HepG2 (cell line): ENCODE data around the gene PDP2. TPM values are rescaled to one million over a fixed set of nuclear protein-coding genes. Genes with fewer than 3 reads are reported as not detected.

Source experiments
- EEA1 ChIP-seq: sonication (generic); formaldehyde crosslinking; IDR thresholded peaks from 2 replicates; pipeline ENCODE4 v1.5.1; 2020; ENCODE audit warnings: mild to moderate bottlenecking, missing genetic modification reagents, borderline replicate concordance
- ETV6 ChIP-seq: sonication (generic); formaldehyde crosslinking; conservative IDR thresholded peaks from 2 replicates; pipeline ENCODE4 v1.4.0; 2020; ENCODE audit warnings: missing genetic modification reagents
- MYNN ChIP-seq: sonication (generic); formaldehyde crosslinking; IDR thresholded peaks from 2 replicates; pipeline ENCODE4 v1.4.0; 2020; ENCODE audit warnings: mild to moderate bottlenecking, low read depth, missing genetic modification reagents
- RBAK ChIP-seq: sonication (generic); formaldehyde crosslinking; IDR thresholded peaks from 2 replicates; pipeline ENCODE4 v1.5.1; 2020; ENCODE audit warnings: mild to moderate bottlenecking, missing genetic modification reagents
- RFX5 ChIP-seq: IDR thresholded peaks from 2 replicates; pipeline ENCODE4 v1.6.1; 2011; ENCODE audit warnings: low read depth, low read length, improper control_type of control experiment
- RNF2 ChIP-seq: fragments of 450-650 bp; conservative IDR thresholded peaks from 2 replicates; pipeline ENCODE4 v1.6.1; 2016; ENCODE audit warnings: low read depth
- SMAD9 ChIP-seq: sonication (generic); formaldehyde crosslinking; IDR thresholded peaks from 2 replicates; pipeline ENCODE4 v1.5.1; 2020; ENCODE audit warnings: mild to moderate bottlenecking, missing genetic modification reagents
- TEAD3 ChIP-seq: optimal IDR thresholded peaks from 2 replicates; pipeline ENCODE3; 2016; ENCODE audit warnings: borderline replicate concordance
- U2AF1 ChIP-seq: fragments of 200-400 bp; formaldehyde crosslinking; optimal IDR thresholded peaks from 2 replicates; pipeline ENCODE3; 2017; ENCODE audit warnings: mild to moderate bottlenecking, low read depth, low read length
- ZMAT3 ChIP-seq: sonication (generic); formaldehyde crosslinking; conservative IDR thresholded peaks from 2 replicates; pipeline ENCODE4 v1.7.0; 2021; ENCODE audit warnings: missing genetic modification reagents
- ZNF225 ChIP-seq: sonication (generic); formaldehyde crosslinking; IDR thresholded peaks from 2 replicates; pipeline ENCODE4 v1.4.0; 2020; ENCODE audit warnings: mild to moderate bottlenecking, missing genetic modification reagents
- ZNF335 ChIP-seq: sonication (generic); formaldehyde crosslinking; IDR thresholded peaks from 2 replicates; pipeline ENCODE4 v1.4.0; 2020; ENCODE audit warnings: missing genetic modification reagents
- ZNF354B ChIP-seq: sonication (generic); formaldehyde crosslinking; IDR thresholded peaks from 2 replicates; pipeline ENCODE4 v1.8.0; 2022; ENCODE audit warnings: mild to moderate bottlenecking, missing genetic modification reagents
- ZNF674 ChIP-seq: sonication (generic); formaldehyde crosslinking; IDR thresholded peaks from 2 replicates; pipeline ENCODE4 v1.5.0; 2020; ENCODE audit warnings: low read depth, mild to moderate bottlenecking, missing genetic modification reagents
- ZNF737 ChIP-seq: sonication (generic); formaldehyde crosslinking; IDR thresholded peaks from 2 replicates; pipeline ENCODE4 v1.5.0; 2020; ENCODE audit warnings: missing genetic modification reagents, mild to moderate bottlenecking, borderline replicate concordance
- ZNF816 ChIP-seq: sonication (generic); formaldehyde crosslinking; IDR thresholded peaks from 2 replicates; pipeline ENCODE4 v1.8.0; 2022; ENCODE audit warnings: missing genetic modification reagents, mild to moderate bottlenecking, borderline replicate concordance
- ZSCAN20 ChIP-seq: sonication (generic); formaldehyde crosslinking; IDR thresholded peaks from 2 replicates; pipeline ENCODE4 v1.4.0; 2020; ENCODE audit warnings: missing genetic modification reagents, mild to moderate bottlenecking, borderline replicate concordance
- polyA plus RNA-seq, 8 experiments: library from polyadenylated mRNA; depleted of rRNA in 3 of 8; stranded (reverse) in 7 of 8; unstranded in 1 of 8; fragments of >200 nt; fragmentation: Illumina TruSeq in 4 of 8; extraction: Trizol in 4 of 8; gene quantifications; 2 replicates each; pipeline versions ENCODE4 v1.2.1 to v1.2.3, GENCODE V29; 2011 to 2016; ENCODE audit warnings: low read depth in 4 of 8, missing spikeins in 1 of 8, mixed read lengths in 1 of 8; ENCODE audit not compliant: insufficient read depth in 1 of 8
- total RNA-seq, 5 experiments: library from RNA; depleted of rRNA; stranded (reverse); fragments of >200 nt; fragmentation: Illumina TruSeq; extraction: Trizol; gene quantifications; 2 replicates each; pipeline ENCODE4 v1.2.3, GENCODE V29; 2016; ENCODE audit warnings: low read depth in 1 of 5
- TF ChIP-seq, protein P1 (sequence below): IDR thresholded peaks from 2 replicates; pipeline ENCODE4 v1.6.1; 2012; ENCODE audit warnings: low read depth, low read length, improper control_type of control experiment
- TF ChIP-seq, protein P2 (sequence below): sonication (generic); formaldehyde crosslinking; IDR thresholded peaks from 2 replicates; pipeline ENCODE4 v1.4.0; 2020; ENCODE audit warnings: missing genetic modification reagents, borderline replicate concordance
- TF ChIP-seq, protein P3 (sequence below): fragments of 450-650 bp; IDR thresholded peaks from 2 replicates; pipeline ENCODE4 v1.6.1; 2017; ENCODE audit warnings: mild to moderate bottlenecking
- TF ChIP-seq, protein P4 (sequence below), 2 experiments: sonication (generic) in 1 of 2; formaldehyde crosslinking in 1 of 2; IDR thresholded peaks; 2 replicates each; pipeline versions ENCODE4 v1.5.1 to v1.6.1; 2011 to 2020; ENCODE audit warnings: borderline replicate concordance in 1 of 2, low read depth in 1 of 2, low read length in 1 of 2, mild to moderate bottlenecking in 1 of 2, missing genetic modification reagents in 1 of 2, moderate library complexity in 1 of 2

The PDP2 gene
- total and polyA plus RNA-seq, 2 of the 13 experiments (the other 11 are each of a cell fraction or from before 2014, with no cell fraction given) = 12.8 to 15.8 TPM

GRCh38 chr16:66906916-66907836 lies 26.9 kb downstream of the PDP2 start (continued):
- TF ChIP-seq EEA1 (no peak), RBAK (CRISPR knock-in tag) (no peak), ZSCAN20 (CRISPR knock-in tag) (no peak), U2AF1 (no peak), RFX5 (no peak), ZNF674 (CRISPR knock-in tag) (no peak), ZNF225 (CRISPR knock-in tag) (no peak), ZMAT3 (CRISPR knock-in tag) (no peak), SMAD9 (no peak), ZNF737 (CRISPR knock-in tag) (no peak), ZNF816 (CRISPR knock-in tag) (no peak), ZNF354B (no peak), TEAD3 (CRISPR knock-in tag) (no peak), ZNF335 (0 out of 2 replicates have a peak, but pooled peaks have one; percentile 32), RNF2 (no peak), MYNN (no peak), ETV6 (CRISPR knock-in tag) (no peak)
- TF ChIP-seq, protein P1, sequence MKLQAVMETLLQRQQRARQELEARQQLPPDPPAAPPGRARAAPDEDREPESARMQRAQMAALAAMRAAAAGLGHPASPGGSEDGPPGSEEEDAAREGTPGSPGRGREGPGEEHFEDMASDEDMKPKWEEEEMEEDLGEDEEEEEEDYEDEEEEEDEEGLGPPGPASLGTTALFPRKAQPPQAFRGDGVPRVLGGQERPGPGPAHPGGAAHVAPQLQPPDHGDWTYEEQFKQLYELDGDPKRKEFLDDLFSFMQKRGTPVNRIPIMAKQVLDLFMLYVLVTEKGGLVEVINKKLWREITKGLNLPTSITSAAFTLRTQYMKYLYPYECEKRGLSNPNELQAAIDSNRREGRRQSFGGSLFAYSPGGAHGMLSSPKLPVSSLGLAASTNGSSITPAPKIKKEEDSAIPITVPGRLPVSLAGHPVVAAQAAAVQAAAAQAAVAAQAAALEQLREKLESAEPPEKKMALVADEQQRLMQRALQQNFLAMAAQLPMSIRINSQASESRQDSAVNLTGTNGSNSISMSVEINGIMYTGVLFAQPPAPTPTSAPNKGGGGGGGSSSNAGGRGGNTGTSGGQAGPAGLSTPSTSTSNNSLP = no peak
- TF ChIP-seq, protein P2, sequence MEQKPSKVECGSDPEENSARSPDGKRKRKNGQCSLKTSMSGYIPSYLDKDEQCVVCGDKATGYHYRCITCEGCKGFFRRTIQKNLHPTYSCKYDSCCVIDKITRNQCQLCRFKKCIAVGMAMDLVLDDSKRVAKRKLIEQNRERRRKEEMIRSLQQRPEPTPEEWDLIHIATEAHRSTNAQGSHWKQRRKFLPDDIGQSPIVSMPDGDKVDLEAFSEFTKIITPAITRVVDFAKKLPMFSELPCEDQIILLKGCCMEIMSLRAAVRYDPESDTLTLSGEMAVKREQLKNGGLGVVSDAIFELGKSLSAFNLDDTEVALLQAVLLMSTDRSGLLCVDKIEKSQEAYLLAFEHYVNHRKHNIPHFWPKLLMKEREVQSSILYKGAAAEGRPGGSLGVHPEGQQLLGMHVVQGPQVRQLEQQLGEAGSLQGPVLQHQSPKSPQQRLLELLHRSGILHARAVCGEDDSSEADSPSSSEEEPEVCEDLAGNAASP (CRISPR knock-in tag) = peak; percentile 74; the same call in 1 of the 2 replicates
- TF ChIP-seq, protein P3, sequence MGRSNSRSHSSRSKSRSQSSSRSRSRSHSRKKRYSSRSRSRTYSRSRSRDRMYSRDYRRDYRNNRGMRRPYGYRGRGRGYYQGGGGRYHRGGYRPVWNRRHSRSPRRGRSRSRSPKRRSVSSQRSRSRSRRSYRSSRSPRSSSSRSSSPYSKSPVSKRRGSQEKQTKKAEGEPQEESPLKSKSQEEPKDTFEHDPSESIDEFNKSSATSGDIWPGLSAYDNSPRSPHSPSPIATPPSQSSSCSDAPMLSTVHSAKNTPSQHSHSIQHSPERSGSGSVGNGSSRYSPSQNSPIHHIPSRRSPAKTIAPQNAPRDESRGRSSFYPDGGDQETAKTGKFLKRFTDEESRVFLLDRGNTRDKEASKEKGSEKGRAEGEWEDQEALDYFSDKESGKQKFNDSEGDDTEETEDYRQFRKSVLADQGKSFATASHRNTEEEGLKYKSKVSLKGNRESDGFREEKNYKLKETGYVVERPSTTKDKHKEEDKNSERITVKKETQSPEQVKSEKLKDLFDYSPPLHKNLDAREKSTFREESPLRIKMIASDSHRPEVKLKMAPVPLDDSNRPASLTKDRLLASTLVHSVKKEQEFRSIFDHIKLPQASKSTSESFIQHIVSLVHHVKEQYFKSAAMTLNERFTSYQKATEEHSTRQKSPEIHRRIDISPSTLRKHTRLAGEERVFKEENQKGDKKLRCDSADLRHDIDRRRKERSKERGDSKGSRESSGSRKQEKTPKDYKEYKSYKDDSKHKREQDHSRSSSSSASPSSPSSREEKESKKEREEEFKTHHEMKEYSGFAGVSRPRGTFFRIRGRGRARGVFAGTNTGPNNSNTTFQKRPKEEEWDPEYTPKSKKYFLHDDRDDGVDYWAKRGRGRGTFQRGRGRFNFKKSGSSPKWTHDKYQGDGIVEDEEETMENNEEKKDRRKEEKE = no peak
- TF ChIP-seq, protein P4, sequence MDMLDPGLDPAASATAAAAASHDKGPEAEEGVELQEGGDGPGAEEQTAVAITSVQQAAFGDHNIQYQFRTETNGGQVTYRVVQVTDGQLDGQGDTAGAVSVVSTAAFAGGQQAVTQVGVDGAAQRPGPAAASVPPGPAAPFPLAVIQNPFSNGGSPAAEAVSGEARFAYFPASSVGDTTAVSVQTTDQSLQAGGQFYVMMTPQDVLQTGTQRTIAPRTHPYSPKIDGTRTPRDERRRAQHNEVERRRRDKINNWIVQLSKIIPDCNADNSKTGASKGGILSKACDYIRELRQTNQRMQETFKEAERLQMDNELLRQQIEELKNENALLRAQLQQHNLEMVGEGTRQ (IDR thresholded peaks at IDR 0.05; ENCODE audit: low read depth, low read length) = no peak
- TF ChIP-seq, protein P4 (CRISPR knock-in tag; IDR thresholded peaks at IDR 0.05; ENCODE audit: borderline replicate concordance) = no peak
